DOHH2 (cell line): ENCODE results near the gene RAP1GDS1.

Experiments used
- H3F3A ChIP-seq: fragments of 200-600 bp; sonication (generic), shearing (Covaris generic); 2 replicates; pipeline ENCODE4 v1.6.0; 2016; ENCODE audit warnings: antibody characterized with exemption, mild to moderate bottlenecking; ENCODE audit not compliant: control insufficient read depth, insufficient read depth
- H3K27ac ChIP-seq: fragments of 200-600 bp; sonication (generic); 2 replicates; pipeline ENCODE4 v1.5.1; 2014; ENCODE audit warnings: low read depth, mild to moderate bottlenecking, low read length, moderate library complexity
- H3K27me3 ChIP-seq: fragments of 200-600 bp; sonication (generic); 2 replicates; pipeline ENCODE4 v1.6.1; 2014; ENCODE audit warnings: mild to moderate bottlenecking, low read length, mixed read lengths; ENCODE audit not compliant: control insufficient read depth
- H3K36me3 ChIP-seq: fragments of 200-600 bp; sonication (generic); 2 replicates; pipeline ENCODE4 v1.6.1; 2014; ENCODE audit warnings: mild to moderate bottlenecking, low read length, moderate library complexity, mixed read lengths; ENCODE audit not compliant: control insufficient read depth
- H3K4me1 ChIP-seq: fragments of 200-600 bp; sonication (generic); 2 replicates; pipeline ENCODE4 v1.6.1; 2014; ENCODE audit warnings: mild to moderate bottlenecking, low read length, mixed read lengths; ENCODE audit not compliant: control insufficient read depth
- H3K4me2 ChIP-seq: fragments of 200-600 bp; sonication (generic); 2 replicates; pipeline ENCODE4 v1.6.0; 2014; ENCODE audit warnings: mild to moderate bottlenecking, low read length, moderate library complexity
- H3K4me3 ChIP-seq: fragments of 200-600 bp; sonication (generic); 2 replicates; pipeline ENCODE4 v1.5.1; 2014; ENCODE audit warnings: mild to moderate bottlenecking, low read length, mixed read lengths
- H3K79me2 ChIP-seq: fragments of 200-600 bp; sonication (generic); 2 replicates; pipeline ENCODE4 v1.6.1; 2014; ENCODE audit warnings: mild to moderate bottlenecking, low read length, mixed read lengths; ENCODE audit not compliant: control insufficient read depth
- H3K9me2 ChIP-seq: fragments of 200-600 bp; sonication (generic); replicated peaks from 2 replicates; pipeline ENCODE4 v1.6.1; 2014; ENCODE audit warnings: mild to moderate bottlenecking, low read length, mixed read lengths; ENCODE audit not compliant: control insufficient read depth
- H3K9me3 ChIP-seq: fragments of 200-600 bp; sonication (generic); 2 replicates; pipeline ENCODE4 v1.6.1; 2014; ENCODE audit warnings: antibody characterized with exemption, low read length, mixed read lengths; ENCODE audit not compliant: control insufficient read depth, insufficient read depth
- H4K20me1 ChIP-seq: fragments of 200-600 bp; sonication (generic); 2 replicates; pipeline ENCODE4 v1.6.0; 2014; ENCODE audit warnings: low read depth, mild to moderate bottlenecking, antibody characterized with exemption, low read length, moderate library complexity; ENCODE audit not compliant: control insufficient read depth, insufficient read depth
- CTCF ChIP-seq: fragments of 200-600 bp; sonication (generic); IDR thresholded peaks from one replicate; pipeline ENCODE4 v1.5.1; 2014; ENCODE audit warnings: antibody characterized with exemption, mild to moderate bottlenecking, low read depth, low read length; ENCODE audit not compliant: poor library complexity, severe bottlenecking
- EZH2phosphoT487 ChIP-seq: fragments of 200-600 bp; sonication (generic); IDR thresholded peaks from 2 replicates; pipeline ENCODE4 v1.6.1; 2017; ENCODE audit warnings: borderline replicate concordance, mild to moderate bottlenecking, antibody characterized with exemption, low read length, moderate library complexity, mixed read lengths

The RAP1GDS1 gene

GRCh38 chr4:98260579-98261404, at the start of gene RAP1GDS1:
RAP1GDS1 (plus strand) TSS chr4:98261384; CDS start chr4:98261566, 182 bp downstream.
- Histone ChIP-seq H3K79me2 (peaks cover 62% of the 10 kb centered on the region), H3K9me3 (no peaks in the 10 kb centered on the region), H3F3A (no peaks in the 10 kb centered on the region), H3K4me3 (peak within 1 kb of the TSS; percentile 96), H3K36me3 (peaks cover 14% of the 10 kb centered on the region), H3K27me3 (no peaks in the 10 kb centered on the region), H4K20me1 (no peaks in the 10 kb centered on the region), H3K9me2 (no peaks in the 10 kb centered on the region), H3K4me1 (peaks cover 25% of the 10 kb centered on the region), H3K4me2 (peak within 1 kb of the TSS; percentile 92), H3K27ac (peak within 1 kb of the TSS; percentile 57)
- peak; percentile 5 for TF ChIP-seq CTCF
- no peak for TF ChIP-seq EZH2phosphoT487

- Histone ChIP-seq H3K9me2 (no peaks in the 10 kb centered on the region), H3K36me3 (no peaks in the 10 kb centered on the region), H3K9me3 (no peaks in the 10 kb centered on the region), H3K79me2 (no peaks in the 10 kb centered on the region), H3K27ac (no peak overlapping the region), H3K4me1 (no peaks in the 10 kb centered on the region), H3K27me3 (no peaks in the 10 kb centered on the region), H4K20me1 (no peaks in the 10 kb centered on the region), H3K4me2 (no peak overlapping the region), H3K4me3 (no peak overlapping the region), H3F3A (no peaks in the 10 kb centered on the region)
- TF ChIP-seq CTCF (no peak), EZH2phosphoT487 (no peak)
Observed at GRCh38 chr4:98222306-98222705, 38.9 kb upstream of the RAP1GDS1 start.

GRCh38 chr4:98226396-98226795, 34.8 kb upstream of the RAP1GDS1 start:
- Histone ChIP-seq H3K79me2 (no peaks in the 10 kb centered on the region), H3K4me1 (no peaks in the 10 kb centered on the region), H3K9me2 (no peaks in the 10 kb centered on the region), H3K4me2 (no peak overlapping the region), H3K27ac (no peak overlapping the region), H3K4me3 (no peak overlapping the region), H4K20me1 (no peaks in the 10 kb centered on the region), H3K27me3 (no peaks in the 10 kb centered on the region), H3K9me3 (no peaks in the 10 kb centered on the region), H3F3A (no peaks in the 10 kb centered on the region), H3K36me3 (no peaks in the 10 kb centered on the region)
- TF ChIP-seq EZH2phosphoT487 (no peak), CTCF (no peak)
